ENCODE results near the gene DDIT3. TPM values are rescaled to one million over a fixed set of nuclear protein-coding genes. Genes with fewer than 3 reads are reported as not detected.

Gene DDIT3
- total and polyA plus RNA-seq, 2 of the 4 experiments (the other 2 are of a cell fraction) = 19.4 to 54.4 TPM

GRCh38 chr12:57473392-57473791 lies 46.9 kb downstream of the DDIT3 start:
- H2AK5ac ChIP-seq (ENCODE audit: low read depth, low read length) = no peak overlapping the region
- POLR2A ChIA-PET (ENCODE audit: unreplicated experiment) = no interaction called here
- TF ChIP-seq BHLHE40 (IDR thresholded peaks at IDR 0.05; ENCODE audit: low read depth, low read length) (no peak), POLR2A (IDR thresholded peaks at IDR 0.05; ENCODE audit: low read depth, low read length) (no peak), MXI1 (IDR thresholded peaks at IDR 0.05; ENCODE audit: borderline replicate concordance, low read depth, low read length) (no peak), USF2 (IDR thresholded peaks at IDR 0.05; ENCODE audit: low read depth, low read length) (no peak), SMC3 (IDR thresholded peaks at IDR 0.05; ENCODE audit: low read depth, low read length) (no peak), CHD1 (IDR thresholded peaks at IDR 0.05; ENCODE audit: low read depth, low read length) (no peak), CTCF (conservative IDR thresholded peaks at IDR 0.05; ENCODE audit: low read depth, low read length) (no peak), RCOR1 (IDR thresholded peaks at IDR 0.05; ENCODE audit: insufficient replicate concordance, low read length) (no peak), FOS (IDR thresholded peaks at IDR 0.05; ENCODE audit: low read depth, low read length) (no peak), RFX5 (IDR thresholded peaks at IDR 0.05; ENCODE audit: low read depth, low read length) (no peak), MAFK (IDR thresholded peaks at IDR 0.05; ENCODE audit: low read depth, low read length) (no peak), RAD21 (IDR thresholded peaks at IDR 0.05; ENCODE audit: low read length) (no peak), CEBPB (IDR thresholded peaks at IDR 0.05; ENCODE audit: low read depth, low read length) (no peak), ELK1 (IDR thresholded peaks at IDR 0.05; ENCODE audit: borderline replicate concordance, low read depth, low read length) (no peak), MAZ (IDR thresholded peaks at IDR 0.05; ENCODE audit: borderline replicate concordance, low read depth, low read length) (no peak), NFE2L2 (IDR thresholded peaks at IDR 0.05; ENCODE audit: low read depth, low read length) (no peak)
- H3K27ac ChIP-seq (ENCODE audit: insufficient read depth, low read length) = no peak overlapping the region
- H2BK20ac ChIP-seq (ENCODE audit: low read depth, low read length) = no peak overlapping the region
- intact Hi-C loops (cut with micrococcal nuclease) (no loop called here), dilution Hi-C loops (cut with HindIII; ENCODE audit: low sequenced_read_pairs, unreplicated experiment) (no loop called here), in situ Hi-C loops (cut with MboI; ENCODE audit: low sequenced_read_pairs) (no loop called here)
- H3K36me3 ChIP-seq (ENCODE audit: control insufficient read depth, insufficient read depth, low read length) = no peaks in the 10 kb centered on the region
- H3K4ac ChIP-seq (ENCODE audit: low read depth, low read length) = no peak overlapping the region
- H3K27me3 ChIP-seq (ENCODE audit: control insufficient read depth, insufficient read depth, low read length) = peaks cover 58% of the 10 kb centered on the region
- H2AFZ ChIP-seq (replicated peaks; ENCODE audit: low read length, poor library complexity) = no peak overlapping the region
- WGBS, 2 experiments (ENCODE audit: extremely low coverage in 2 of 2, insufficient read length in 1 of 2) = no CpG with 5 or more reads among the region's 3 CpGs
- no peak overlapping the region for H3K4me2 ChIP-seq (ENCODE audit: low read depth, low read length)
- ATAC-seq (ENCODE audit: low read depth) (no peak), DNase-seq (no peak)
- no peak overlapping the region for H2BK120ac ChIP-seq (ENCODE audit: low read depth, low read length)
- CTCF ChIA-PET = no interaction called here
- no TSS peak for BruUV-seq (replicated peaks)
- no peaks in the 10 kb centered on the region for H3K9me1 ChIP-seq (ENCODE audit: insufficient read depth, low read length)
- no peak overlapping the region for H3K9ac ChIP-seq (ENCODE audit: low read depth, low read length)
- no peak overlapping the region for H3K18ac ChIP-seq (ENCODE audit: low read depth, low read length)
- no peak overlapping the region for H3K14ac ChIP-seq (replicated peaks; ENCODE audit: low read depth, low read length)
- H3K4me1 ChIP-seq (ENCODE audit: control insufficient read depth, insufficient read depth, low read length) = 0 out of 2 replicates have a peak, but pooled peaks cover 2% of the 10 kb centered on the region
- no peak overlapping the region for H2BK15ac ChIP-seq (ENCODE audit: low read depth, low read length)
- no peak overlapping the region for H3K56ac ChIP-seq (ENCODE audit: extremely low read depth, insufficient read depth, low read length)
- no peak overlapping the region for H2AK9ac ChIP-seq (replicated peaks; ENCODE audit: low read depth, low read length, poor library complexity)
- no peaks in the 10 kb centered on the region for H3K79me1 ChIP-seq (ENCODE audit: low read depth in 1 of 2, low read length in 2 of 2)
- 0 out of 2 replicates have a peak overlapping the region, but pooled peaks have one; percentile 38 for H3K23ac ChIP-seq (ENCODE audit: low read depth, low read length)
- H2BK5ac ChIP-seq (ENCODE audit: low read depth, low read length, poor library complexity, severe bottlenecking) = no peak overlapping the region
- H4K20me1 ChIP-seq (ENCODE audit: insufficient read depth, low read length) = no peaks in the 10 kb centered on the region
- H3K9me3 ChIP-seq (ENCODE audit: control insufficient read depth, insufficient read depth, low read length) = no peaks in the 10 kb centered on the region; the same call in 1 of the 2 replicates
- H4K8ac ChIP-seq (ENCODE audit: low read depth in 2 of 2, low read length in 2 of 2) = no peak overlapping the region
- H3K4me3 ChIP-seq (ENCODE audit: insufficient read depth, low read depth, low read length) = no peak overlapping the region
- no peak overlapping the region for H4K91ac ChIP-seq (ENCODE audit: insufficient read depth, low read depth, low read length)
- no peak overlapping the region for H4K5ac ChIP-seq (ENCODE audit: low read depth, low read length)

Measured in IMR-90 (cell line).